ENCODE results near the gene CHST12.

Gene CHST12

GRCh38 chr7:2405201-2405600 is 1.8 kb downstream of the CHST12 start:
- Histone ChIP-seq H3K9me3 (ENCODE audit: control insufficient read depth, insufficient read depth, low read length) (no peaks in the 10 kb centered on the region), H3K9me2 (replicated peaks; ENCODE audit: control insufficient read depth, low read length) (no peaks in the 10 kb centered on the region), H3K4me1 (ENCODE audit: control insufficient read depth, low read length) (peaks cover 44% of the 10 kb centered on the region), H3K4me2 (ENCODE audit: low read length) (0 out of 2 replicates have a peak overlapping the region, but pooled peaks have one; percentile 32), H3F3A (ENCODE audit: control insufficient read depth, insufficient read depth) (peaks cover 19% of the 10 kb centered on the region), H3K36me3 (ENCODE audit: control insufficient read depth, low read length) (no peaks in the 10 kb centered on the region), H3K79me2 (ENCODE audit: control insufficient read depth, low read length) (no peaks in the 10 kb centered on the region), H3K27ac (ENCODE audit: low read depth, low read length) (no peak overlapping the region), H4K20me1 (ENCODE audit: control insufficient read depth, insufficient read depth, low read depth, low read length) (peaks cover 8% of the 10 kb centered on the region), H3K4me3 (ENCODE audit: low read length) (no peak overlapping the region), H3K27me3 (ENCODE audit: control insufficient read depth, low read length) (peaks cover 36% of the 10 kb centered on the region)
- TF ChIP-seq EZH2phosphoT487 (IDR thresholded peaks at IDR 0.05; ENCODE audit: borderline replicate concordance, low read length) (no peak), CTCF (IDR thresholded peaks at IDR 0.05; ENCODE audit: low read depth, low read length, poor library complexity, severe bottlenecking) (no peak)

GRCh38 chr7:2405601-2406345 is 2.4 kb downstream of the CHST12 start:
- Histone ChIP-seq H3K9me3 (ENCODE audit: control insufficient read depth, insufficient read depth, low read length) (no peaks in the 10 kb centered on the region), H3F3A (ENCODE audit: control insufficient read depth, insufficient read depth) (peaks cover 19% of the 10 kb centered on the region), H3K4me1 (ENCODE audit: control insufficient read depth, low read length) (peaks cover 42% of the 10 kb centered on the region), H3K36me3 (ENCODE audit: control insufficient read depth, low read length) (no peaks in the 10 kb centered on the region), H3K9me2 (replicated peaks; ENCODE audit: control insufficient read depth, low read length) (no peaks in the 10 kb centered on the region), H3K27me3 (ENCODE audit: control insufficient read depth, low read length) (peaks cover 36% of the 10 kb centered on the region), H3K79me2 (ENCODE audit: control insufficient read depth, low read length) (no peaks in the 10 kb centered on the region), H3K27ac (ENCODE audit: low read depth, low read length) (no peak overlapping the region), H3K4me3 (ENCODE audit: low read length) (no peak overlapping the region), H3K4me2 (ENCODE audit: low read length) (peak overlapping the region; percentile 32), H4K20me1 (ENCODE audit: control insufficient read depth, insufficient read depth, low read depth, low read length) (peaks cover 8% of the 10 kb centered on the region)
- no peak for TF ChIP-seq EZH2phosphoT487 (IDR thresholded peaks at IDR 0.05; ENCODE audit: borderline replicate concordance, low read length)
- TF ChIP-seq CTCF (IDR thresholded peaks at IDR 0.05; ENCODE audit: low read depth, low read length, poor library complexity, severe bottlenecking), result no peak

DNA sequence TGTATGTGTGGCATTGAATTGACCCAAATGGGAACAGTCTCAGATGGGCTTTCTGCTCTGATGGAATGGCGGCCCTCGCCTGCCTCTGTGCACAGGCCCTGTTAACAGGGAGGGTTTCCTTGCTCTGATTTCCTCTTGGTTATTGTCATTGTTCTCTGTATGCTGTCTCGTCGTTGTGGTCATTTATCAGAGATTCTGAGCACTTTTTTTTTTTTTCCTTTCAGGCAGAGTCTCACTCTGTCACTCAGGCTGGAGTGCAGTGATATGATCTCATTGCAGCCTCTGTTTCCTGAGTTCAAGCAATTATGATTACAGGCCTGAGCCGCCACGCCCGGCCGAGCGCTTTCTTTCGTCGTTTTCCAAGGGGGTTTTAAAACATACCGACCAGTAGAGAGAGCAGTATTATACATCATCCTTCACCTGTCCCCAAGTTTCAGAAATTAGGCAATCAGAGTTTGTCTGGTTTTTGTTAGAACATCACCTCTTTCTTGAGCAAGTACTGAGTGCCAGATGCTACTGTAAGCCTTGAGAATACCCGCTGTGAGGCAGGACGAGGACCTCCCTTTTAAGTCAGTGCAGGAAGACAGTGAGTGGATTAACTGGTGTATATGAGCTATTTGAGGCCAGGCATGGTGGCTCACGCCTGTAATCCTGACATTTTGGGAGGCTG is 6.5 kb downstream of the CHST12 start:
- Histone ChIP-seq H3K9me3 (ENCODE audit: control insufficient read depth, insufficient read depth, low read length) (no peaks in the 10 kb centered on the region), H4K20me1 (ENCODE audit: control insufficient read depth, insufficient read depth, low read depth, low read length) (peaks cover 8% of the 10 kb centered on the region), H3F3A (ENCODE audit: control insufficient read depth, insufficient read depth) (peaks cover 18% of the 10 kb centered on the region), H3K27me3 (ENCODE audit: control insufficient read depth, low read length) (peaks cover 27% of the 10 kb centered on the region), H3K36me3 (ENCODE audit: control insufficient read depth, low read length) (no peaks in the 10 kb centered on the region), H3K79me2 (ENCODE audit: control insufficient read depth, low read length) (no peaks in the 10 kb centered on the region), H3K27ac (ENCODE audit: low read depth, low read length) (no peak overlapping the region), H3K4me3 (ENCODE audit: low read length) (no peak overlapping the region), H3K9me2 (replicated peaks; ENCODE audit: control insufficient read depth, low read length) (no peaks in the 10 kb centered on the region), H3K4me2 (ENCODE audit: low read length) (no peak overlapping the region), H3K4me1 (ENCODE audit: control insufficient read depth, low read length) (peaks cover 25% of the 10 kb centered on the region)
- no peak for TF ChIP-seq EZH2phosphoT487 (IDR thresholded peaks at IDR 0.05; ENCODE audit: borderline replicate concordance, low read length)
- TF ChIP-seq CTCF (IDR thresholded peaks at IDR 0.05; ENCODE audit: low read depth, low read length, poor library complexity, severe bottlenecking), result no peak
